ENCODE results near the gene PPIA. TPM values are rescaled to one million over a fixed set of nuclear protein-coding genes. Genes with fewer than 3 reads are reported as not detected.
"Not testable (repeated sequence)": the region's sequence is repeated elsewhere in the genome, so short reads cannot be mapped to it uniquely, and the experiment has no call there.

The PPIA gene
- total RNA-seq, 1 donor from 2014 or later: 2,394 TPM

GRCh38 chr7:44823255-44823781 is 26.8 kb downstream of the PPIA start:
- no peak for DNase-seq (ENCODE audit: low read depth)

DNA sequence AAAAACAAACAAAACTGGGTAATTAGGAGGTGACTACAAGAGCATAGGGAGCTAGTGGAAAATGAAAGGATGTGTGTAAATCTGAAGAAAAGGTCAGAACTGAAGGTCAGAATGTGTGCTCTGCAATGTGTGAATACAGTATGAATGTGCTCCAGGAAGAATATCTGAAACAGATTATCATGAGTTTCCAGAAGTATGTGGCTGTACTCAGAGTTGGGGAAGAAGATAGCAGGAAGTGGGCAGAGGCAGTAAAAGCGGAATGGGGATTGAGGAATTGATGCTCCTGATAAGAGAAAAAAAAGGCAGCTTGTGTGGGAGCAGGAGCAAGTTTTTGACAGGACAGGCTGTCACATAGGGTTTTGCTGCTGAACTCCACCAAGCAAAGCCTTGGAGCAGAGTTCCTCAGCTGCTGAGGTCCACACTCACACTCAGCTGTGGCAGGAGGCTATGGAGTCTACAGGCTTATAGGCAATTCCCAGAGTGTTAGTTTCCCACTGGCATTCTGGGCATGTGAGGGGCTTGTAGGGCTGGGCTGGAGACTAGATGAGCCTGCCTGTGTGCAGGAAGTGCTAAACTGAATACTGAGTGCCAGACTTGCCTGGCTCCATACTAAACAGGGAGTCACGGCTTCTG is 28.5 kb downstream of the PPIA start:
- DNase-seq (ENCODE audit: low read depth): peak; percentile 78

GRCh38 chr7:44827567-44827966 is 31.1 kb downstream of the PPIA start:
- no peak for DNase-seq (ENCODE audit: low read depth)

DNA sequence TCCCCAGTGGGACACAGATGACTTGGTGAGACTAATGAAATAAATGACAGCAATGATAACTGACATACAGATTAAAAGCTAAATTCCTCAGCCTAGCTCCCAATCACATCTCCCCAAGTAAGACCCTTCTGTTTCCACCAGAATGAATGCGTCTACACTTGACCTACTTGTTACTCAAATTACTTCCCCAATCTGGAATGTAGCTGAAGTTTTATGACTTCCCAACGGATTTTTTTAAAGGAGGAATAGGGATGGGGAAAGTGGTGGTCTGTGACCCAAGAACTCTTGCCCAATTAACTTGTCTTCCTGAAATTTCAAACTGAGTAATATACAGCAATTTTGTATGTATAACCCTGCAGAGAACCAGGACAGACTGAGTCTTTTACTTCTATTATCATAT is 42.3 kb downstream of the PPIA start:
- DNase-seq (ENCODE audit: low read depth): no peak

- not testable (repeated sequence) for DNase-seq (ENCODE audit: low read depth)
Measured at GRCh38 chr7:44842675-44843074, 46.2 kb downstream of the PPIA start.

DNA sequence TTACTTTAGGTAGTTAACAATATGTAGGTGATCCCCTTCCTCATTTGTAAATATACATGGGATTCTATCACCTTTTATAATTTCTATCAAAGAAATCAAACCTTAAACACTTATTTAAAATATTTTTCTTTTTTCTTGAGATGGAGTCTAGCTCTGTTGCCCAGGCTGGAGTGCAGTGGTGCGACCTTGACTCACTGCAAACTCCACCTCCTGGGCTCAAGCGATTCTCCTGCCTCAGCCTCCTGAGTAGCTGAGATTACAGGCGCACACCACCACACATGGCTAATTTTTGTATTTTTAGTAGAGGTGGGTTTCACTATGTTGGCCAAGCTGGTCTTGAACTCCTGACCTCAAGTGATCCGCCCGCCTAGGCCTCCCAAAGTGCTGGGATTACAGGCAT is 47.0 kb downstream of the PPIA start:
- DNase-seq (ENCODE audit: low read depth): not testable (repeated sequence)

GRCh38 chr7:44845451-44845850 is 49.0 kb downstream of the PPIA start:
- DNase-seq (ENCODE audit: low read depth): no peak

DNA sequence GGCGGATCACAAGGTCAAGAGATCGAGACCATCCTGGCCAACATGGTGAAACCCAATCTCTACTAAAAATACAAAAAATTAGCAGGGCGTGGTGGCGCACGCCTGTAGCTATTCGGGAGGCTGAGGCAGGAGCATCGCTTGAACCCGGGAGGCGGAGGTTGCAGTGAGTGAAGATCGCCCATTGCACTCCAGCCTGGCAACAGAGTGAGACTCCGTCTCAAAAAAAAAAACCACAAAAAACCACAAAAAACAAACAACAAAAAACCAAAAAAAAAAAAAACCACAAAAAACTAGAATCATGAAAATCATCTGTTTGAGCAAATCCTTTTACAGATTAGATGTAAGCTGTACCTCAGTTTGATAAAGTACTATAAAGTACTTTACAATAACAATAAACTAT is 49.9 kb downstream of the PPIA start:
- DNase-seq (ENCODE audit: low read depth): not testable (repeated sequence)

- no peak for DNase-seq (ENCODE audit: low read depth)
Measured at GRCh38 chr7:44846816-44847508, 50.5 kb downstream of the PPIA start.

GRCh38 chr7:44847509-44847919 is 51.0 kb downstream of the PPIA start:
- peak; percentile 92 for DNase-seq (ENCODE audit: low read depth)

GRCh38 chr7:44847920-44848634 is 51.6 kb downstream of the PPIA start, which contains the start of gene H2AZ2:
Gene H2AZ2, minus strand, starts transcription at chr7:44848087. Its CDS starts 116 bp downstream, at chr7:44847971.
- peak; percentile 100 for DNase-seq (ENCODE audit: low read depth)

GRCh38 chr7:44849259-44849884 is 52.9 kb downstream of the PPIA start:
- DNase-seq (ENCODE audit: low read depth): no peak

- no peak for DNase-seq (ENCODE audit: low read depth)
Measured at GRCh38 chr7:44849885-44850544, 53.5 kb downstream of the PPIA start.

GRCh38 chr7:44852590-44852989 is 56.1 kb downstream of the PPIA start:
- DNase-seq (ENCODE audit: low read depth): no peak

Other genes with a start within 250 kb of the PPIA start
- 118 and 123 TPM in 2 replicates for gene DDX56, start 222.8 kb upstream of the PPIA start, total RNA-seq
- gene TMED4, start 214.4 kb upstream of the PPIA start, total RNA-seq: 338 and 363 TPM in 2 replicates
- 172 and 183 TPM in 2 replicates for gene OGDH, start 190.1 kb upstream of the PPIA start, total RNA-seq
- gene ZMIZ2, start 47.8 kb upstream of the PPIA start, total RNA-seq: 14.7 and 21.8 TPM in 2 replicates
- gene H2AZ2, start 51.4 kb downstream of the PPIA start, total RNA-seq: 232 and 296 TPM in 2 replicates
- 66.2 and 101 TPM in 2 replicates for gene PURB, start 88.8 kb downstream of the PPIA start, total RNA-seq
- gene MYO1G, start 182.3 kb downstream of the PPIA start, total RNA-seq: 0.35 and 0.83 TPM in 2 replicates
- 95.6 and 113 TPM in 2 replicates for gene CCM2, start 203.5 kb downstream of the PPIA start, total RNA-seq

All from myocyte (in vitro differentiated cells).